Mucosa of descending colon (tissue), 3 donors: ENCODE results near the gene PDCD1. TPM values are rescaled to one million over a fixed set of nuclear protein-coding genes. Genes with fewer than 3 reads are reported as not detected.

Source experiments
- ATAC-seq: fragments of 200-7000 bp; cut with Tn5 transposase; one replicate; pipeline ENCODE4 v1.9.1; 2020; ENCODE audit warnings: mild to moderate bottlenecking, moderate library complexity
- DNase-seq, 3 donors: peaks; one replicate each; pipeline ENCODE4 v3.0.0-alpha.2; 2020
- H3K36me3 ChIP-seq: fragments of 200-600 bp; one replicate; pipeline ENCODE4 v1.8.0; 2021; ENCODE audit warnings: low read depth, mild to moderate bottlenecking
- H3K4me1 ChIP-seq: fragments of 200-600 bp; one replicate; pipeline ENCODE4 v1.8.0; 2021; ENCODE audit warnings: low read depth, mild to moderate bottlenecking
- H3K4me3 ChIP-seq: fragments of 200-600 bp; one replicate; pipeline ENCODE4 v1.8.0; 2021; ENCODE audit warnings: mild to moderate bottlenecking
- H3K9me3 ChIP-seq: fragments of 200-600 bp; one replicate; pipeline ENCODE4 v1.8.0; 2021; ENCODE audit warnings: mild to moderate bottlenecking
- intact Hi-C, 2 donors: fragments of 100-400 bp; cut with DNase I in 1 of 2; cut with micrococcal nuclease in 1 of 2; formaldehyde crosslinking; loops; one replicate each; pipeline versions ENCODE4 v1.11.0 to v1.11.1; 2022; cut with DNase I, micrococcal nuclease
- total RNA-seq, 3 donors: library from RNA; stranded (reverse); fragmentation: NEBNext Ultra II Directional in 2 of 3; extraction: Animal tissue kit (Norgen Biotek cat#: 25700) in 2 of 3; gene quantifications; one replicate each; pipeline versions ENCODE4 v1.2.1 to v1.2.4, GENCODE V29; 2021 to 2023
- TF ChIP-seq, protein P1 (sequence below): fragments of 200-600 bp; IDR thresholded peaks from one replicate; pipeline ENCODE4 v1.8.0; 2022; ENCODE audit warnings: antibody characterized with exemption, mild to moderate bottlenecking
- donor health status: DM: no; HTN: no; CAD: no; lungs with moderate emphysema.
- donor health status: DM: no; HTN: no; CAD: no.
- donor health status: DM: no; HTN: yes; CAD: no.

The PDCD1 gene
- total RNA-seq, 3 donors from 2014 or later: 0.13 to 0.70 TPM; not detected in 1

DNA sequence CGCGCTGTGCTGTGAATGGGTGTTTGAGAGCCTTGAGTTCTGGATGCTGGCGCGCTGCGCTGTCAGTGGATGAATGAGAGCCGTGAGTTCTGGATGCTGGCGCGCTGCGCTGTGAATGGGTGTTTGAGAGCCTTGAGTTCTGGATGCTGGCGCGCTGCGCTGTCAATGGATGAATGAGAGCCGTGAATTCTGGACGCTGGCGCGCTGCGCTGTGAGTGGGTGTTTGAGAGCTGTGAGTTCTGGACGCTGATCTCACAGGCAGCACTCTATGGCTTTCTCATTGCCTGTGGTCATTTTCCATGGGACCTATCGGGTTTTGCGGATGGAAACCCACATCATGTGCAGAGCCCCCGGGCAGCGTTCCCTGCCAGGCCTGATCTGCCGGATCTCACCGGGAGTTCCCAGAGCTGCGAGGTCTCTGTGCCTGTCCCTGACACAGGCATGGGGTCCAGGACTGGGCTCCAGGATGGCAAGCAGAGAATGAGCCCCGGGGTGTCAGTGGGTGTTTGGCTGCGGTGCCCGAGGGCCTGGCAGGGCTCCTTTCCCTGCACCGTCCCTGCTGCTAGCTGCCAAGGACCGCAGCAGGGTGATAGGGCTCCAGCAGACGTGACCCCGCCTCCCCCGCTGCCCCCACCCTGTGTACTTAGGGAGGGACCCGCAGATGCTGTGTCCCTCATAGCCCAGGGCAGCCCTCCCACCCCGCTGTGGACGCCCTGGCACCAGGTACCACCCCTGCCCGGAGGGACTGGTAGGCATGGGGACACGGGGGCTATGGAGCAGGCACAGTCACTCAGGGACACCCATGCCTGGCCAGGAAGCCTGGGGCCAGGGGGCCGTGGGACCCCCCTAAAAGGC lies 9.7 kb downstream of the PDCD1 start:
- Histone ChIP-seq H3K4me3 (no peak overlapping the region), H3K9me3 (no peaks in the 10 kb centered on the region), H3K36me3 (no peaks in the 10 kb centered on the region), H3K4me1 (peaks cover 6% of the 10 kb centered on the region)
- peak in 2 of 3 donors; percentile 14 to 37 for DNase-seq
- ATAC-seq: no peak
- intact Hi-C loops: no loop called here
- TF ChIP-seq, protein P1, sequence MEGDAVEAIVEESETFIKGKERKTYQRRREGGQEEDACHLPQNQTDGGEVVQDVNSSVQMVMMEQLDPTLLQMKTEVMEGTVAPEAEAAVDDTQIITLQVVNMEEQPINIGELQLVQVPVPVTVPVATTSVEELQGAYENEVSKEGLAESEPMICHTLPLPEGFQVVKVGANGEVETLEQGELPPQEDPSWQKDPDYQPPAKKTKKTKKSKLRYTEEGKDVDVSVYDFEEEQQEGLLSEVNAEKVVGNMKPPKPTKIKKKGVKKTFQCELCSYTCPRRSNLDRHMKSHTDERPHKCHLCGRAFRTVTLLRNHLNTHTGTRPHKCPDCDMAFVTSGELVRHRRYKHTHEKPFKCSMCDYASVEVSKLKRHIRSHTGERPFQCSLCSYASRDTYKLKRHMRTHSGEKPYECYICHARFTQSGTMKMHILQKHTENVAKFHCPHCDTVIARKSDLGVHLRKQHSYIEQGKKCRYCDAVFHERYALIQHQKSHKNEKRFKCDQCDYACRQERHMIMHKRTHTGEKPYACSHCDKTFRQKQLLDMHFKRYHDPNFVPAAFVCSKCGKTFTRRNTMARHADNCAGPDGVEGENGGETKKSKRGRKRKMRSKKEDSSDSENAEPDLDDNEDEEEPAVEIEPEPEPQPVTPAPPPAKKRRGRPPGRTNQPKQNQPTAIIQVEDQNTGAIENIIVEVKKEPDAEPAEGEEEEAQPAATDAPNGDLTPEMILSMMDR: no peak

DNA sequence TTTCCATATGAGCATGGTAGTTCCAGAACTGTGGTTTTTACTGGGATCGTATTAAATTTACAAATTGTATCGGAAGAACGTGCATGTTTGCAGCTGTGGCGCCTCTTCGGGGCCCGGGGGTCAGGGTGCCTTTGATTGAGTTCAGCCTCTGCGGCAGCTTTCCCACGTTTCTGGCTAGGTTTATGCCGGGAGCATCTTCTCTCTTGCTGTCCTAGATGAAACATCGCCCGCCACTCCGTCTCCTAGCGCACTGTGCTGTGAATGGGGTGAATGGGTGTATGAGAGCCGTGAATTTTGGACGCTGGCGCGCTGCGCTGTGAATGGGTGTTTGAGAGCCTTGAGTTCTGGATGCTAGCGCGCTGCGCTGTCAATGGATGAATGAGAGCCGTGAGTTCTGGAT lies 12.3 kb downstream of the PDCD1 start:
- TF ChIP-seq, protein P1: no peak
- Histone ChIP-seq H3K4me3 (no peak overlapping the region), H3K4me1 (peaks cover 6% of the 10 kb centered on the region), H3K9me3 (no peaks in the 10 kb centered on the region), H3K36me3 (no peaks in the 10 kb centered on the region)
- DNase-seq: peak in 1 of 3 donors; percentile 21
- no peak for ATAC-seq
- intact Hi-C loops: no loop called here

DNA sequence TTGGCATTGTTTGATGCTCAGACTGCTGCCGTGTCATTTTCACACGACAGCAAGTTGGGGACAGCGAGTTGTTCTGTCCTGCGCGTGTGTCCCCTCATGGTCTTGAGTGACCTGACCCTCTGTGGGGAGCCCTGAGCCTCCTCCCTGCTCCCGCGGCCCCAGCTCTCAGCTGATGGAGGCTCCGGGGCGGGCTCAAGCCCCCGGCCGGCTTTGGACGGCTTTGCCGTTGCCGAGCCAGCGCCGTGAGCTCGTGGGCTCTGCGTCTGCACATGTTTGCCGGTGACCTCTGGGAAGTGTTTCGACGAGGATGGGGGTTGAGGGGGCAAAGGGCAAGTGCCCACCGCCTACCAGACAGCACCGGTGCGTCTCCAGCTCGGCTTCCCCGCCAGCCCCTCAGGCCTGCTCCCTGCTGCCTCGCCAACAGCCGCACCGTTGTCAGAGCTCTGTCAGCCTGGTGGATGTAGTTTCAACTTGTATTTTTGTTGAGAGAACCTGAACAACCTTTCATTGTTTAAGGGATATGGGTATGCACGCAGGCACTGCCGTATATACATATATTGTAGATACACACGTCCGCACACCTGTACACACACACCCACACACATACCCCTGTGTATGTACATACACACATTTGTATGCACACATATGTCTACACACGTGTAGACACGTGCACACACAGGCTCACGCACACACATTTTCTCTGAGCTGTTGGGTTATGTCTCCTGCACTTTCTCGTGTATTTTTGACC lies 13.7 kb downstream of the PDCD1 start:
- H3K4me1 ChIP-seq: peaks cover 6% of the 10 kb centered on the region
- intact Hi-C loops: no loop called here
- H3K9me3 ChIP-seq: no peaks in the 10 kb centered on the region
- no peaks in the 10 kb centered on the region for H3K36me3 ChIP-seq
- TF ChIP-seq, protein P1: no peak
- no peak overlapping the region for H3K4me3 ChIP-seq
- DNase-seq: peak in 1 of 3 donors; percentile 32
- ATAC-seq: no peak

DNA sequence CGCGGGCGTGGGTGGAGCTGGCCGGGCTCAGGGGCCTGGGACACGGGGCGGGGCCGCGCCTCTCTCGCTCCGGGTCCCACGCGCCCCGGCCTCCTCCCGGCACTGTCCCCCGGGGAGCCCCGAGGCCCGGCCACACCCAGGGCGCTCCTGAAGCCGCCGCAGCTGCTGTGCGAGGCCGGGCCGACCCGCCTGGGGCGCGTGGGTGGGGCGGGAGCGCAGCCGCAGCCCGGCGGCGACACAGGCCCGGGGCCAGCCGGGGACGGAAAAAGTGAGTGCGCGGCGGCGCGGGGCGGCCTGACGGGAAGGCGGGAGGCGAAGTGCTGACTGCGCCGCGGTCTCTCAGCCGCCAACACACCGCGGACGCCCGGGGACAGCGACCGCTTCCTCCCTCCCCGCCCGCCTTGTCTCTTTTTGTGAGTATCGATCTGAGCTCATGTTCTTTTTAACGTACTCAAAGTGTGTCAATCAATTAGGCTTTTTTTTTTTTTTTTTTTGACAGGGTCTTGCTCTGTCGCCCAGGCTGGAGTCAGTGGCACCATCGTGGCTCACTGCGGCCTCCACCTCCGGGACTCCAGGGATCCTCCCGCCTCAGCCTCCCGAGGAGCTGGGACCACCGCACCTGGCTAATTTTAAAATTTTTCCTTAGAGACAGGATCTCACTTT lies 14.5 kb downstream of the PDCD1 start:
- TF ChIP-seq, protein P1: no peak
- Histone ChIP-seq H3K4me1 (peaks cover 6% of the 10 kb centered on the region), H3K4me3 (no peak overlapping the region), H3K36me3 (no peaks in the 10 kb centered on the region), H3K9me3 (no peaks in the 10 kb centered on the region)
- peak; percentile 97 for ATAC-seq
- peak; percentile 79 to 86 (median 84) for DNase-seq
- intact Hi-C loops: no loop called here

DNA sequence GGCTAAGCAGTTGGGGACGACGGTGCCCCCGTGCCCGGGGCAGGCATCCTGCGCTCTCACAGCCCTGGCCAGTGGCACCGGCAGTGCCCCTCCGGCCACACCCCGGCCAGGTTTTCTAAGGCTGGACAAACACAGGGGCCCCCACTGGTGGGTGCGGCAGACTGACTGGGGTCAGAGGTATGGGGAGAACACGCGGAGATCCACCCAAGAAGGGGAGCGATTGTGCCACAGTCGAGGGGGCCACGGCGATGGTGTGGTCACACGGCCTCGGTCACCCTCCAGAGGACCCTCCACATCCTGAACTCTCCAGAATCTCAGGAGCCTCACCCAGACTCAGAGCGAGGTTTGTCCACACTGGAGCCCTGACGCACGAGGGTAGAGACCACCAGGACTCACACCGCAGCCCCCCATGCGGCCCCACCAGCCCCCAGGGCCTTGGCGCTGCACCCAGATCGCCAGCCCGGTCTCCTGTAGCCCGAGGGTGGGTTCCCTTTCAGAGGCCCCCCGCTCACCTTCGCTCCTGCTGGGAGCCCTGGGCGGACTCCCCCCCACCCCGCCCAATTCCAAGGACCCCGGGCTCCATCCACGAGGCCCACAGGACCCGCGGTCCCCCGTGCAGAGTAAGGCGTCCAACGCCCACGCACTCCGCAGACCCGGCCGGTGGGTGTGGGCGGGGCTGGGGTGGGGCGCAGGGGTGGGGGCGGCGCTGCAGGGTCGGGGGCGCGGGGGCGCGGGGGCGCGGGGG lies 15.2 kb downstream of the PDCD1 start:
- no peaks in the 10 kb centered on the region for H3K9me3 ChIP-seq
- DNase-seq: peak in 2 of 3 donors; percentile 39 to 50
- H3K36me3 ChIP-seq: no peaks in the 10 kb centered on the region
- TF ChIP-seq, protein P1: no peak
- H3K4me3 ChIP-seq: no peak overlapping the region
- ATAC-seq: no peak
- H3K4me1 ChIP-seq: peaks cover 6% of the 10 kb centered on the region
- intact Hi-C loops: no loop called here
